HG03565 (cell line): Measurements from ENCODE around the gene ZNF716.
"Not testable (repeated sequence)": the region's sequence is repeated elsewhere in the genome, so short reads cannot be mapped to it uniquely, and the experiment has no call there.

Experiments
- ATAC-seq: cut with Tn5 transposase; IDR thresholded peaks from one replicate; pipeline ENCODE4 v1.9.1; 2021; ENCODE audit warnings: mild to moderate bottlenecking, moderate library complexity; ENCODE audit not compliant: unreplicated experiment

ZNF716 gene

DNA sequence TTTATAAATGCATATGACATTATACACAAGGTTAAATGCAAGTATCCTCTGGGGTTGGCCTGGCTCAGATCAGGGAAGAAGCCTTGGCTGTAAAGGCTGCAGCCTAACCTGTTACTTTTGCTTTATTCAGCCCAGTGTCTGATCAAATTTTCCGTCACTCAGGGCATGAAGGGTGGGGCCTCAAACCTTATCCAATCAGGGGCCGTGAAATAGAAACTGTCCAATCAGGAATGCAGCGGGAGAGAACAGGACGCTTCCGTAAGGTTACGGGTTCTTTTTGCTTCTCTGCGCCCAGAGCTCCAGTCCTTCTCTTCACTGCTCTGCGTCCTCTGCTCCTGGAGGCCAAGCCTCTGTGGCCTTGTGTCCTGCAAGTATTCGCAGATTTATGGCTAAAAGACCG is at the start of gene ZNF716:
TSS of gene ZNF716 (plus strand) at position 274 of the 400 bp plus-strand sequence. CDS start at position 386, 112 bp downstream.
- no peak for ATAC-seq

- no peak for ATAC-seq
These were observed 49.3 kb upstream of the ZNF716 start for GRCh38 chr7:57400531-57401155.

DNA sequence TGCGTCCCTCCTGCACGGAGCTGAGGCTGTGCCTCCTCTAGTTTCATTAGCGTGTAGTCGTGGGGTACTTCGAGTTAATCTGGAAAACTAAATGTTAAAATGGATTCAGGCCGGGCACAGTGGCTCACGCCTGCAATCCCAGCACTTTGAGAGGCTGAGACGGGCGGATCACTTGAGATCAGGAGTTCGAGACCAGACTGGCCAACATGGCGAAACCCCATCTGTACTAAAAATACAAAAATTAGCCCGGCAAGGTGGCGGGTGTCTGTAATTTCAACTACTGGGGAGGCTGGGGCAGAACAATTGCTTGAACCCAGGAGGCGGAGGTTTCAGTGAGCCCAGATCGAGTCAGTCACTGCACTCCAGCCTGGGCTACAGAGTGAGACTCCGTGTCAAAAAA is 46.9 kb upstream of the ZNF716 start:
- ATAC-seq, result not testable (repeated sequence)

DNA sequence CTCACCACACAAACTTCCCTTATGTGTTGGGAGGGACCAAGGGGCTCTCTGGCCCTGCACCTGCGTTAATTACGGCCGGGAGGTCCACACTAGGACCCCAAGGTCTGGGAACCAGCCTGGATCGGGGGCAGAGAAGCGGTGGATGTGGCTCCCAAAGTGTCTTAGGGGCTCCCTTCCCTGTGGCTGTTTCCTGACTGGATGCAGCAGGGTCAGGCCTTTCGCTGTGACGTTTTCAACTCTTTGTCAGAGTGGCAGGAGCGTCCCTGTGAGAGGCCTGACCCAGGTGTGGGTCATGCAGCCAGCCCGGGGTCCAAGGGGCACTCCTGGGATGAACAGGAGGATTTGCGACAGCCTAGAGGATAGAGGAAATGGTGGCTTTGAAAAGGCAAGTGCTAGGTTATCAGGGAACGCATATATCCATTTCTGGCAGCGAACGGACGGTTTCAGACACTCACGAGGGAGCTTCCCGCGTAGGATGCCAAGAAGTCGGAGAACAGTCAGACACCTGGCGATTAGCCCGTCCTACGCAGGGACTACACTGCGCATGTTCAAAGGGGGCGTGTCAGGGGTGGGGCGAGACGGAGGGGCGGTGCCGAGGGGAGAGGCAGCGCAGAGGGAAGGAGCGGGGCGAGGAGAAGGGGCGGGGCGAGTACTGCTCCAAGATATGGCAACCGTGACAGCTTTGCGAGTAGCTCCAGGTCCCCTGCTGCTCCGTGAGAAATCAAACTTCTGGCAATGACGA is 46.2 kb upstream of the ZNF716 start:
- ATAC-seq, result no peak

DNA sequence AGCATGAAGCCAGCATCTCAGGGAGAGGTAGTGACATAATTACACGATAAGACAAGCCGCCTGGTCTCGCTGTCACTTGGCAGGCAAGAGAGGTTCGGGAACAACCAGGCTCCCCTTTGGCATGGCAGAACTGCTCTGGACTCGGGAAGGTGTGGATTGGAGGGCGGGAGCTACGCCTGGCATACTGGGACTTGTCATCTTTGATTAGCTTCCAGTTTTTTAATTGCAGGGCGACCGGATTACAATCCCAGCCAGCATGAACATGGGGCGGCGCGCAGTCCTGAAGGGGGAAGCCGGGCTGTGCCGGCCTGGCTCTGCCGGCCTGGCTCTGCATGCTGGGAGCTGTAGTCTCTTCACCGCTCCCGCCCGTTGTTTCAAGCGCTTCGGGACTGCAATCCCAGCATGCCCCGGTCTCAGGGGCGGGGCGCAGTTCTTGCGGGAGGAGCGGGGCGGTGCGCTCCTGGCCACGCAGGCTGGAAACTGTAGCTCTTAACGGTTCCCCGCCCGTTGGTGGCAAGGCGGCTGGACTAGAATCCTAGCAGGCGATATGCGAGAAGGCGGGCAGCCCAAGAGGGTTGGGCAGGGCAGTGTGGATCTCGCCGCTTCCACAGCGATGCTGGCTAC is 45.5 kb upstream of the ZNF716 start:
- no peak for ATAC-seq

DNA sequence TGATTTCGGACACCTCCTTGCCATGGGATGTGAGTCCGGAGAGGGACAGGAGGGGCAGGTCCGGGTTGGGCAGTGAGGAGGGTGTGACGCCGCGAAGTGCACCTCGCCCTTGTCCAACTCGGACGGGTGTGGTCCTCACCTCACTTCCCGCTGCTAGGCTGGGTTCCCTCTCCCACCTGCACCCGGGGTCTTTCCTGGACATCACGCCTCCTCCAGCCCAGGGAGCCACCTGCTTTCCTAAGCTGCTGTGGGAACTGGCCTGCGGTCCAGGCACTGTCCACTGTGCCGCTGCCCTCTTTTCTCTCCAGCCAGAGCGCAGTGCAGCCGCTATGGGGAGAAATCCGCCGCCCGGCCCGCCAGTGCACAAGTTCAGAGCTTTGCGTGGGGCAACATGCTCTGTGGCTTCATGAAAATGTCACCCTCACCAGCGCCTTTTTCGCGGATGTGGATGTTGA is 45.0 kb upstream of the ZNF716 start:
- ATAC-seq, result no peak

DNA sequence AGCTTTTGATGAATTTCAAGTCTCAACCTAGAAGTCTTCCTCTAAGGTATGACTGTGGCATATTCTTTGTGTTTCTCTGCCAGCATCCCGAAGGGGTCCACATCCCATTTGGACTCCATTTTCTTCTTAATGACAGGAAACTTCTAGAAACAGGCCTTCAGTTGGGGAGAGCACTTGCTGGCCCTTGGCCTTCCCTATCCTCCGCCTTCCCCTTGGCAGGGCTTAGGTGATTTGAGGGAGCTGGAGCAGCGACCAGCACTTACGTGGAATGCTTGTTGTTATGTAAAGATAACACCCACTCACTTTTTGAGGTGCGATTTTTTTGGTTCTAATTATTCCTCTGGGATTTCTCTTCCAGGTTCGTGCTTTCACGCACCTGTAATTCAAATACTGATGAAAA is 42.9 kb upstream of the ZNF716 start:
- no peak for ATAC-seq

- no peak for ATAC-seq
These were observed 37.8 kb upstream of the ZNF716 start for GRCh38 chr7:57412168-57412567.

- no peak for ATAC-seq
These were observed 37.4 kb upstream of the ZNF716 start for GRCh38 chr7:57412618-57413017.

DNA sequence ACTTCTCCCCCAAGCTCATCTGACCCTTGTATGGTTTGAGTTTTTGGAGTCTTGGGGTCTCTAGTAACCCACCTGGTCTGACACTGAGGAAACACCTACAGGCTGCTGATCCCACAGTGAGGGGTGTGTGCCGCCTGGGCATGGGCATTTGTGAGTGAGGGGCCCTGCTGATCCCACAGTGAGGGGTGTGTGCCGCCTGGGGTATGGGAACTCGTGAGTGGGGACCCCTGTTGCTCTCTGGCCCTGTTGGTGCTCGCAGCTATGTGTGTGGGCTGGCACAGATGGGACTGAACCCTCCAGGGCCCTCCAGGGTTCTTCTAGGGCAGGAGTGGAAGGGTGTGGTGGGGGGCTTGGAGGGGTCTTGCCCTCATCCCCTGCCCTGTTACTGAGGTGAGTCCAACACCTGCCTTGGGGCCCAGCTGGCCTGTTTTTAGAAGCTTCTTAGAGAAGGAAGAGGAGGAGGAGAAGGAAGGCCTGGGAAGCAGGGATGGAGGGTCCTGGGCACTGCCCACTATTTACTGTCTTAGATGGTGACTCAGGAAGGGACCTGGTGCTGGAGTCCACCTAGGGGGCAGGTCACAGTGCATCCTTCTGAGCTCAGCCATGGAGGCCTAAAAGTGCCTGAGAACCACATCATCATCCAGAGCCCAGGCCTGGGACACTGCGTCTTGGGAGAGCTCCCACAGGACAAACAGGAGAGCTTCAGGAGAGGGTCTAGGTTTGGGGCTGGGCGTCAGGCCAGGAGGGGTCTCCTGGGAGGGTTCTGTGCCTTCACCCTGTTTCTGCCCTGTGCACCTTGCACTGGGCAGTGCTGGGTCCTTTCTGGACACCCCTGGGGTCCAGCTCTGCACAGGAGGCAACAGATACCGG is 36.2 kb upstream of the ZNF716 start:
- no peak for ATAC-seq

DNA sequence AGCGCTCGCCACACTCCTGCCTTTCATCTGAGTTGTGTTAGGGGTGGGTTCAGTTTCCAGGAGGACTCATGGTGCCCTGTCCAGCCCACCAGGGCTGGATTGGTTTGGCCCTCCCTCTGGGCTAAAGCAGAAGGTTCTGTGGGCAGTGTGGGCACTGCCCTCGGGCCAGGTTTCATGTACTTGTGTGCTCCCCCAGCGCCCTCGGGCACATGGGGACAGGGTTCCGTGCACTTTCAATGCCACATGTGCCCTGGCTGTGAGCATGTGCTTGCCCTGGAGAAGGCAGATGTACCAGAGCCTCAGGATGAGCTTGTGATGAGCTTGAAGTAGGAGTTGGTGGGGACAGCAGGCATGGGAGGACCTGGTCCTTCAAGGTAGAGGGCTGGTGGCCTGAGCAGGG is 35.6 kb upstream of the ZNF716 start:
- ATAC-seq, result no peak

GRCh38 chr7:57414852-57415251 is 35.1 kb upstream of the ZNF716 start:
- no peak for ATAC-seq

DNA sequence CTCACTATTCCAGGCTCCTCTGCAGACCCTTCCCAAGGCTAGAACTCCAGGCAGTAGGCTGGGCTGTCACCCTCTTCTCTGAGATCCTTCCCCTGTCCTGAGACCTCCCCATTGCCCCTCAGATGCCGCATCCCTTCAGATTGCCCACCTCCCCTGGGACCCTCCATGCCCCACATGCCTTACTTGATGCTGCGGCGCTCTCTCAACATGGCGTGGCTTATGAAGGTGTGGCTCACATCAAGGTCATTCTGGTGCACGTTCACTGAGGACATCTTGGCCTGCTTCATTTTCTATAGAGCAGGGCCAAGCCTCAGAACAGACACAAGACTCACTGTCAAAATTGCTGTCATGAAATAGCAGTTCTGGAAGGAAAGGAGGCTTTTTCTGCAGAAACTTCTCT is 34.7 kb upstream of the ZNF716 start:
- no peak for ATAC-seq

DNA sequence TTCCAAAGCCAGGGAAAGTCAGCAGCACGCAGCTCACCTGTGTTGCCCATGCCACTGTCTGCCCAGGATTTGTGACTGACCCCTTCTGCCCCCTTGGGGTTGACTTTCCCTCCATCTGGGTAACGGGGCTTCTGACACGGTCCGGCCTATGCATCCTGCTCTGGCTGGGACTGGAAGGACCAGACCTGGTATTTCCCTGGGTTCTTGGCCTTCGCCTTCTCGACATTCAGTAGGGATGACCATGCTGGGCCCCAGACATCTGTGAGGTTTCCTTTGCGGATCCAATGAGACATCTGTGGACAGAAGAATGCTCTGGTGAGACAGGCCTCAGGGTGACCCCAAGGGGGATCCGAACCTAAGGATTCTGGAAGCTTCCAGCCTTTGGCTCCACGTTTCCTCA is 34.2 kb upstream of the ZNF716 start:
- ATAC-seq, result no peak

DNA sequence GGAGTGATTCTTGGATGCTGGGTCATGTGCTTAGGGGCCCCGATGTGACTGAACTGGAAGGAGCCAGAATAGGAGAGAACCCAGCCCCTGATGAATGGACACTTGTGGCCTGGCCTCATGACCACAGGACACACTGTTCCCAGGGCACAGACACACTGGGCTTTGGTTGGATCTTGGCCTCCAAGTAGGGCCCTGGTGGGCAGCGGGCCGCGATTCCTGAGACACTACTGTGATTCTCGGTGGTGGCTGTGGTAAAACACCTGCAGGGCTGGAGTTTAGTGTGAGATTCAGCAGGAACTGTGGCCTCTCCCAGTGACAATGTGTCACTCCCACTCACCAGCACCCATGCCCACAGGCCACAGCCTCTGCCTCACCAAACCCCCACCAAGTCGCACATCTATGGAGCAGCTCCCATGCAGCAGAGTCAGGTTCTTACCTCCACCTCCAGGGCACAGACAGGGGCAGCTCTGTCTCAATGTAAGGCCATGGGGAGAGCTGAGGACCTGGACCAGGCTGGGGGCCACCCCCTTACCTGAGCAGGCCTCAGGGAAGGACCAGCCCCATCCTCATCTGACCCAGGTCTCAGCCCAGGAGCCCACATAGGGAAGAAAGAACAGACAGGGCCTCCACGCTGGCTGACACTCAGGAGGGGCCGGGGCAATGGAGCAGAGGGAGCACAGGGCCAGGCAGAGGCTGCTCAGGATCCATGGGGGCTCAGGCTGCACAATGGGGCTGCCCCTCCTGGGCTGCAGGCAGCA is 33.2 kb upstream of the ZNF716 start:
- no peak for ATAC-seq

DNA sequence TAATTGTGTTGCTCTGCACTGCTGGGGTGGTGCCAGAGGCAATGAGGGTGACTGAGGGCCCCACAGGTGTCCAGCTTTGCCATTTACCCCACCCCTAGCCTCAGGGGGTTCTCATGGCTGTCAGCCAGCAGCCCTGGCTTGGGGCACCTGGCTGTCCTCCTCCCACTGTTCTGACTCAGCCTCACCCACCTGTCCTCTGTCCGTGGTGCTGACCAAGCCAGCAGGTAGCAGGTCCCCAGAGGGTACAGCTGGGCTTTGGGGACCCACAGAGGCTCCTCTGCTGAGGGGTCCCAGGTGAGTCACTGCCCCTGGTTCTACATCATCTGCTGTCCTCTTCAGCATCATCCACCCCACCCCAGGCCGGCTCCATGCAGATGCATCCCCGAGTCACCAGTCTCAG is 32.2 kb upstream of the ZNF716 start:
- ATAC-seq, result no peak

GRCh38 chr7:57423768-57424167 is 26.2 kb upstream of the ZNF716 start:
- ATAC-seq, result no peak

DNA sequence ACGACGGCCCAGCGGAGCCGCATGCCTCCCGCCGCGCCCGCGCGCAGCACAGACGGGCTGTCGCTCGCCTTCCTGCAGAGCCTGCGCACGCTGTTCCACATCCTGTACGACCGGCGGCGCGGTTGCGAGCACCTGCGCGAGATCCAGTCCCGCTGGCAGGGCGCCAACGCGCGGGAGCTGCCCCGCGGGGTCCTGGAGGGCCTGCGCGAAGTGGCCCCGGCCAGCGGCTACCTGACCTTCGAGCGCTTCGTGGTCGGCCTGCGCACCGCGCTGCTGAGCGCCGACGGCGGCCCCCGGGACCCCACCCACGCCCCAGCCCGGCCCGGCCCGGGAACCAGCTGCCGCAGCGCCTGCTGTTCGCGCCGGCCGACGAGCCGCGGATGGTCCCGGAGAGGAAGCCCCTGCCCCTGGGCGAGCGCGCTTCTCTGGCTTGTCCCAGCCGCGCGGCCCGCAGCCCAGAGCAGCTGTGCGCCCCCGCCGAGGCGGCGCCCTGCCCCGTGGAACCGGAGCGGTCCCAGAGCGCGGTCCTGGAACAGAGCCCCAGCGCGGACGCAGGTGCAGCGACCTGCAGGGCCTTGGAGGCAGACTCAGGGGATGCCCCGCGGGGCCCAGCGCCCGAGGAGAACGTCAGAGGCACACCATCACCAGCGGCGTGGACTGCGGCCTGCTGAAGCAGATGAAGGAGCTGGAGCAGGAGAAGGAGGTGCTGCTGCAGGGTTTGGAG is 25.3 kb upstream of the ZNF716 start:
- ATAC-seq, result no peak

- no peak for ATAC-seq
These were observed 24.6 kb upstream of the ZNF716 start for GRCh38 chr7:57425239-57425944.
